Measurements from ENCODE around the gene ARHGAP33.

GRCh38 chr19:35757231-35757748 is 18.1 kb upstream of the ARHGAP33 start:
- peak in 2 of 3 donors; percentile 23 to 64 for TF ChIP-seq POLR2AphosphoS5 (IDR thresholded peaks at IDR 0.05)
- no peak for TF ChIP-seq CTCF (IDR thresholded peaks at IDR 0.05)
- no peak for TF ChIP-seq POLR2A (IDR thresholded peaks at IDR 0.05)
